Smooth muscle cell (in vitro differentiated cells): ENCODE measurements around the gene ANKRD13B. TPM values are rescaled to one million over a fixed set of nuclear protein-coding genes. Genes with fewer than 3 reads are reported as not detected.
A peak's percentile ranks its signal among the peaks of the same experiment; 100 is the strongest.

Experiments
- DNase-seq: peaks from one replicate; lab custom pipeline; 2025; ENCODE audit not compliant: unreplicated experiment; lab: John Stamatoyannopoulos, UW
- H2AFZ ChIP-seq: fragments of 200-600 bp; sonication (generic); 2 replicates; pipeline ENCODE4 v1.6.0; 2016; ENCODE audit warnings: antibody characterized with exemption, low read depth, mild to moderate bottlenecking
- H3F3A ChIP-seq: fragments of 200-600 bp; sonication (generic); 2 replicates; pipeline ENCODE4 v1.6.0; 2017; ENCODE audit warnings: antibody characterized with exemption, low read depth
- H3K27ac ChIP-seq: fragments of 200-600 bp; sonication (generic); 2 replicates; pipeline ENCODE4 v1.5.1; 2016; ENCODE audit warnings: low read depth, mild to moderate bottlenecking
- H3K27me3 ChIP-seq: fragments of 200-600 bp; sonication (generic); 2 replicates; pipeline ENCODE4 v1.6.1; 2016; ENCODE audit warnings: low read depth, mild to moderate bottlenecking
- H3K36me3 ChIP-seq: fragments of 200-600 bp; sonication (generic); 2 replicates; pipeline ENCODE4 v1.5.1; 2016; ENCODE audit warnings: low read depth
- H3K4me1 ChIP-seq: fragments of 200-600 bp; sonication (generic); 2 replicates; pipeline ENCODE4 v1.5.1; 2016; ENCODE audit warnings: low read depth
- H3K4me2 ChIP-seq: fragments of 200-600 bp; sonication (generic); 2 replicates; pipeline ENCODE4 v1.6.0; 2016; ENCODE audit warnings: mild to moderate bottlenecking
- H3K4me3 ChIP-seq: fragments of 200-600 bp; sonication (generic); 2 replicates; pipeline ENCODE4 v1.5.1; 2016; ENCODE audit warnings: mild to moderate bottlenecking
- H3K79me2 ChIP-seq: fragments of 200-600 bp; sonication (generic); 2 replicates; pipeline ENCODE4 v1.6.0; 2016; ENCODE audit warnings: low read depth, mild to moderate bottlenecking
- H3K9ac ChIP-seq: fragments of 200-600 bp; sonication (generic); 2 replicates; pipeline ENCODE4 v1.6.0; 2016; ENCODE audit warnings: low read depth
- H3K9me3 ChIP-seq: fragments of 200-600 bp; sonication (generic); replicated peaks from 2 replicates; pipeline ENCODE4 v1.5.1; 2016; ENCODE audit warnings: low read depth
- H4K20me1 ChIP-seq: fragments of 200-600 bp; sonication (generic); 2 replicates; pipeline ENCODE4 v1.6.0; 2016; ENCODE audit warnings: low read depth
- WGBS: methylation state at CpG from one replicate; pipeline ENCODE4 v1.1.7; 2016; ENCODE audit warnings: low lambda C conversion rate; 5-methylcytosine and 5-hydroxymethylcytosine counted together
- polyA plus RNA-seq: library from polyadenylated mRNA; unstranded; fragments of >200 nt; fragmentation: Nextera tagmentation; extraction: Ambion mirVana; gene quantifications from 2 replicates; pipeline ENCODE4 v1.2.1, GENCODE V29; 2016
- total RNA-seq: library from RNA; depleted of rRNA; stranded (reverse); fragments of >200 nt; gene quantifications from 2 replicates; pipeline ENCODE4 v1.2.3, GENCODE V29; 2014
- TF ChIP-seq, protein P1 (sequence below): fragments of 200-600 bp; sonication (generic); IDR thresholded peaks from 2 replicates; pipeline ENCODE4 v1.5.1; 2017; ENCODE audit warnings: borderline replicate concordance, mild to moderate bottlenecking, antibody characterized with exemption; ENCODE audit not compliant: insufficient read depth, poor library complexity, severe bottlenecking

ANKRD13B gene
- total and polyA plus RNA-seq, 2 experiments from 2014 or later = 3.6 to 6.8 TPM

GRCh38 chr17:29585080-29585751 is 7.7 kb upstream of the ANKRD13B start:
- Histone ChIP-seq H3K4me1 (peaks cover 29% of the 10 kb centered on the region), H4K20me1 (peaks cover 65% of the 10 kb centered on the region), H3F3A (peaks cover 3% of the 10 kb centered on the region), H3K4me3 (no peak overlapping the region), H3K4me2 (no peak overlapping the region), H3K36me3 (no peaks in the 10 kb centered on the region), H2AFZ (no peak overlapping the region), H3K27me3 (no peaks in the 10 kb centered on the region), H3K9ac (no peak overlapping the region), H3K9me3 (no peaks in the 10 kb centered on the region), H3K79me2 (peaks cover 47% of the 10 kb centered on the region), H3K27ac (no peak overlapping the region)
- no peak for DNase-seq
- TF ChIP-seq, protein P1, sequence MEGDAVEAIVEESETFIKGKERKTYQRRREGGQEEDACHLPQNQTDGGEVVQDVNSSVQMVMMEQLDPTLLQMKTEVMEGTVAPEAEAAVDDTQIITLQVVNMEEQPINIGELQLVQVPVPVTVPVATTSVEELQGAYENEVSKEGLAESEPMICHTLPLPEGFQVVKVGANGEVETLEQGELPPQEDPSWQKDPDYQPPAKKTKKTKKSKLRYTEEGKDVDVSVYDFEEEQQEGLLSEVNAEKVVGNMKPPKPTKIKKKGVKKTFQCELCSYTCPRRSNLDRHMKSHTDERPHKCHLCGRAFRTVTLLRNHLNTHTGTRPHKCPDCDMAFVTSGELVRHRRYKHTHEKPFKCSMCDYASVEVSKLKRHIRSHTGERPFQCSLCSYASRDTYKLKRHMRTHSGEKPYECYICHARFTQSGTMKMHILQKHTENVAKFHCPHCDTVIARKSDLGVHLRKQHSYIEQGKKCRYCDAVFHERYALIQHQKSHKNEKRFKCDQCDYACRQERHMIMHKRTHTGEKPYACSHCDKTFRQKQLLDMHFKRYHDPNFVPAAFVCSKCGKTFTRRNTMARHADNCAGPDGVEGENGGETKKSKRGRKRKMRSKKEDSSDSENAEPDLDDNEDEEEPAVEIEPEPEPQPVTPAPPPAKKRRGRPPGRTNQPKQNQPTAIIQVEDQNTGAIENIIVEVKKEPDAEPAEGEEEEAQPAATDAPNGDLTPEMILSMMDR = no peak
- 83% methylated on average over 8 of the region's 8 CpGs for WGBS

- Histone ChIP-seq H3K36me3 (no peaks in the 10 kb centered on the region), H3K27ac (no peak overlapping the region), H3K79me2 (peaks cover 47% of the 10 kb centered on the region), H4K20me1 (peaks cover 62% of the 10 kb centered on the region), H3K4me2 (no peak overlapping the region), H3K9me3 (no peaks in the 10 kb centered on the region), H3K27me3 (no peaks in the 10 kb centered on the region), H3F3A (peaks cover 6% of the 10 kb centered on the region), H3K4me3 (no peak overlapping the region), H3K4me1 (peaks cover 36% of the 10 kb centered on the region), H3K9ac (no peak overlapping the region), H2AFZ (no peak overlapping the region)
- WGBS = 94% methylated on average over 9 of the region's 9 CpGs
- DNase-seq = no peak
- TF ChIP-seq, protein P1 = no peak
Observed at GRCh38 chr17:29586676-29587469, 6.1 kb upstream of the ANKRD13B start.

- whole genome bisulfite sequencing = 90% methylated on average over 6 of the region's 6 CpGs
- Histone ChIP-seq H4K20me1 (peaks cover 58% of the 10 kb centered on the region), H3K27ac (no peak overlapping the region), H3K79me2 (peaks cover 47% of the 10 kb centered on the region), H3K4me3 (no peak overlapping the region), H3K36me3 (no peaks in the 10 kb centered on the region), H3K27me3 (no peaks in the 10 kb centered on the region), H3F3A (peaks cover 6% of the 10 kb centered on the region), H2AFZ (no peak overlapping the region), H3K9me3 (no peaks in the 10 kb centered on the region), H3K9ac (no peak overlapping the region), H3K4me2 (peak overlapping the region; percentile 89), H3K4me1 (peaks cover 42% of the 10 kb centered on the region)
- TF ChIP-seq, protein P1 = no peak
- DNase-seq = no peak
Observed at GRCh38 chr17:29587591-29587990, 5.3 kb upstream of the ANKRD13B start.
